Hepatic stellate cell (primary cell): ENCODE results near the gene IPO11.
A peak's percentile ranks its signal among the peaks of the same experiment; 100 is the strongest.
"Not testable (repeated sequence)": the region's sequence is repeated elsewhere in the genome, so short reads cannot be mapped to it uniquely, and the experiment has no call there.

ENCODE experiments used
- DNase-seq: peaks from one replicate; pipeline ENCODE4 v3.0.0; 2011; ENCODE audit warnings: low spot score

The IPO11 gene

GRCh38 chr5:62450259-62450658 lies 37.7 kb downstream of the IPO11 start:
- no peak for DNase-seq

- DNase-seq: no peak
Measured at GRCh38 chr5:62457071-62457470, 44.5 kb downstream of the IPO11 start.

GRCh38 chr5:62460578-62460983 lies 48.0 kb downstream of the IPO11 start:
- DNase-seq: peak; percentile 22

- DNase-seq: no peak
Measured at GRCh38 chr5:62461561-62461960, 49.0 kb downstream of the IPO11 start.

- DNase-seq: peak; percentile 9
Measured at GRCh38 chr5:62465985-62466925, 53.7 kb downstream of the IPO11 start.

- no peak for DNase-seq
Measured at GRCh38 chr5:62473209-62473608, 60.6 kb downstream of the IPO11 start.

GRCh38 chr5:62475072-62475471 lies 62.5 kb downstream of the IPO11 start:
- DNase-seq: no peak

GRCh38 chr5:62477801-62478200 lies 65.2 kb downstream of the IPO11 start:
- DNase-seq: no peak

GRCh38 chr5:62483556-62483955 lies 71.0 kb downstream of the IPO11 start:
- no peak for DNase-seq

- no peak for DNase-seq
Measured at GRCh38 chr5:62486672-62487071, 74.1 kb downstream of the IPO11 start.

- DNase-seq: no peak
Measured at GRCh38 chr5:62488531-62488930, 76.0 kb downstream of the IPO11 start.

GRCh38 chr5:62489471-62489870 lies 76.9 kb downstream of the IPO11 start:
- DNase-seq: no peak

GRCh38 chr5:62494772-62495171 lies 82.2 kb downstream of the IPO11 start:
- DNase-seq: no peak

GRCh38 chr5:62496876-62497275 lies 84.3 kb downstream of the IPO11 start:
- DNase-seq: no peak

GRCh38 chr5:62498961-62499360 lies 86.4 kb downstream of the IPO11 start:
- no peak for DNase-seq

GRCh38 chr5:62499756-62500155 lies 87.2 kb downstream of the IPO11 start:
- DNase-seq: no peak

- DNase-seq: no peak
Measured at GRCh38 chr5:62502456-62503101, 90.0 kb downstream of the IPO11 start.

- no peak for DNase-seq
Measured at GRCh38 chr5:62504129-62504528, 91.6 kb downstream of the IPO11 start.

GRCh38 chr5:62506659-62507460 lies 94.3 kb downstream of the IPO11 start:
- no peak for DNase-seq

- DNase-seq: not testable (repeated sequence)
Measured at GRCh38 chr5:62508760-62509159, 96.2 kb downstream of the IPO11 start.

GRCh38 chr5:62509806-62510205 lies 97.2 kb downstream of the IPO11 start:
- no peak for DNase-seq

- not testable (repeated sequence) for DNase-seq
Measured at GRCh38 chr5:62513085-62513484, 100.5 kb downstream of the IPO11 start.
